CD14-positive monocyte (primary cell): Measurements from ENCODE around the gene CHIA. TPM values are rescaled to one million over a fixed set of nuclear protein-coding genes. Genes with fewer than 3 reads are reported as not detected.

Experiments used
- DNase-seq, 3 donors: peaks; one replicate each; pipeline ENCODE4 v3.0.0-alpha.2; 2011 to 2022
- H2AFZ ChIP-seq: 2 replicates; pipeline ENCODE4 v1.6.0; 2012; ENCODE audit warnings: mild to moderate bottlenecking, low read depth, low read length, inconsistent platforms; ENCODE audit not compliant: insufficient read depth, poor library complexity, severe bottlenecking
- H3K27ac ChIP-seq, 2 donors: 1 replicate in 1 of 2; 2 replicates in 1 of 2; pipeline ENCODE4 v1.5.1; 2012 to 2013; ENCODE audit warnings: low read length in 2 of 2, control low read depth in 1 of 2, inconsistent platforms in 1 of 2, low read depth in 1 of 2, mild to moderate bottlenecking in 1 of 2
- H3K27me3 ChIP-seq, 2 donors: one replicate each; pipeline versions ENCODE4 v1.6.0 to v1.6.1; 2011 to 2013; ENCODE audit warnings: low read length in 2 of 2; ENCODE audit not compliant: control insufficient read depth in 2 of 2, insufficient read depth in 2 of 2
- H3K36me3 ChIP-seq, 2 donors: replicated peaks in 1 of 2; 1 replicate in 1 of 2; 2 replicates in 1 of 2; pipeline versions ENCODE4 v1.5.1 to v1.6.1; 2012 to 2013; ENCODE audit warnings: low read length in 2 of 2, control low read depth in 1 of 2, inconsistent platforms in 1 of 2, mild to moderate bottlenecking in 1 of 2; ENCODE audit not compliant: insufficient read depth in 2 of 2, control insufficient read depth in 1 of 2
- H3K4me1 ChIP-seq, 2 donors: 1 replicate in 1 of 2; 2 replicates in 1 of 2; pipeline versions ENCODE4 v1.5.1 to v1.6.1; 2012 to 2013; ENCODE audit warnings: low read length in 2 of 2, control low read depth in 1 of 2, inconsistent platforms in 1 of 2, mild to moderate bottlenecking in 1 of 2, moderate library complexity in 1 of 2; ENCODE audit not compliant: insufficient read depth in 2 of 2, control insufficient read depth in 1 of 2
- H3K4me2 ChIP-seq: replicated peaks from 2 replicates; pipeline ENCODE3; 2012; ENCODE audit warnings: low read length, moderate library complexity, mild to moderate bottlenecking; ENCODE audit not compliant: poor library complexity, severe bottlenecking; ENCODE audit errors: extremely low read depth
- H3K4me3 ChIP-seq, 3 experiments: fragments of 200-600 bp in 1 of 3; sonication (generic) in 1 of 3; replicated peaks in 1 of 3; 1 replicate in 2 of 3; 2 replicates in 1 of 3; pipeline ENCODE4 v1.5.1; 2011 to 2013; ENCODE audit warnings: low read length in 3 of 3, mild to moderate bottlenecking in 3 of 3, control low read depth in 2 of 3, low read depth in 2 of 3, inconsistent platforms in 1 of 3, moderate library complexity in 1 of 3
- H3K79me2 ChIP-seq: 2 replicates; pipeline ENCODE4 v1.6.0; 2012; ENCODE audit warnings: mild to moderate bottlenecking, control low read depth, inconsistent platforms, low read length, moderate library complexity; ENCODE audit not compliant: insufficient read depth
- H3K9ac ChIP-seq: 2 replicates; pipeline ENCODE4 v1.6.0; 2017; ENCODE audit warnings: low read length, mild to moderate bottlenecking; ENCODE audit not compliant: insufficient read depth, poor library complexity, severe bottlenecking
- H3K9me3 ChIP-seq, 2 donors: replicated peaks in 1 of 2; 1 replicate in 1 of 2; 2 replicates in 1 of 2; pipeline versions ENCODE4 v1.5.1 to v1.6.1; 2012 to 2013; ENCODE audit warnings: low read length in 2 of 2, control low read depth in 1 of 2; ENCODE audit not compliant: control insufficient read depth in 1 of 2, insufficient read depth in 1 of 2
- H4K20me1 ChIP-seq: 2 replicates; pipeline ENCODE4 v1.6.0; 2012; ENCODE audit warnings: mild to moderate bottlenecking, low read length, control low read depth, moderate library complexity; ENCODE audit not compliant: insufficient read depth
- H3K27ac Mint-ChIP-seq, 7 donors: one replicate each; pipeline ENCODE4 v1.8.0; 2020; ENCODE audit warnings: mild to moderate bottlenecking in 7 of 7, mixed read lengths in 7 of 7, moderate library complexity in 6 of 7, inconsistent platforms in 2 of 7
- H3K27me3 Mint-ChIP-seq, 3 donors: one replicate each; pipeline ENCODE4 v1.8.0; 2021 to 2022; ENCODE audit warnings: low read depth in 3 of 3, mild to moderate bottlenecking in 3 of 3, mixed read lengths in 3 of 3, moderate library complexity in 3 of 3, inconsistent platforms in 1 of 3
- H3K36me3 Mint-ChIP-seq, 2 donors: one replicate each; pipeline ENCODE4 v1.8.0; 2020; ENCODE audit warnings: mixed read lengths in 2 of 2, inconsistent platforms in 1 of 2, mild to moderate bottlenecking in 1 of 2
- H3K4me1 Mint-ChIP-seq: one replicate; pipeline ENCODE4 v1.8.0; 2020; ENCODE audit warnings: mild to moderate bottlenecking, mixed read lengths
- H3K4me3 Mint-ChIP-seq, 2 donors: one replicate each; pipeline ENCODE4 v1.8.0; 2020; ENCODE audit warnings: mild to moderate bottlenecking in 2 of 2, mixed read lengths in 2 of 2, moderate library complexity in 1 of 2
- H3K9me3 Mint-ChIP-seq, 7 donors: one replicate each; pipeline ENCODE4 v1.8.0; 2020 to 2022; ENCODE audit warnings: mixed read lengths in 7 of 7, mild to moderate bottlenecking in 6 of 7, moderate library complexity in 6 of 7, inconsistent platforms in 2 of 7
- CTCF ChIP-seq: fragments of 200-600 bp; IDR thresholded peaks from one replicate; pipeline ENCODE4 v1.8.0; 2022; ENCODE audit warnings: antibody characterized with exemption, mild to moderate bottlenecking
- WGBS: methylation state at CpG from one replicate; pipeline ENCODE4 v1.1.5; 2013; ENCODE audit warnings: missing lambda C conversion rate; ENCODE audit not compliant: insufficient coverage; 5-methylcytosine and 5-hydroxymethylcytosine counted together
- intact Hi-C, 2 donors: fragments of 100-400 bp; cut with micrococcal nuclease; formaldehyde crosslinking; loops; one replicate each; pipeline versions ENCODE4 v1.15.0 to v1.15.1; 2023
- polyA plus RNA-seq, 3 donors: library from polyadenylated mRNA; depleted of rRNA in 1 of 3; unstranded in 2 of 3; stranded (reverse) in 1 of 3; fragments of 300-500 nt in 2 of 3; fragments of >200 nt in 1 of 3; fragmentation: Illumina TruSeq in 2 of 3; gene quantifications; 1 replicate in 2 of 3; 2 replicates in 1 of 3; pipeline ENCODE4 v1.2.3, GENCODE V29; 2012 to 2021

CHIA gene
- polyA plus RNA-seq, 3 donors = not detected

- H3K9me3 ChIP-seq = peaks cover 0 to 4% of the 10 kb centered on the region in 2 donors
- H3K36me3 ChIP-seq = no peaks in the 10 kb centered on the region
- intact Hi-C loops = no loop called here
- DNase-seq = no peak
- no peak overlapping the region for H2AFZ ChIP-seq
- peaks cover 4 to 8% (median 6%) of the 10 kb centered on the region in 3 donors for H3K27me3 Mint-ChIP-seq
- H3K79me2 ChIP-seq = no peaks in the 10 kb centered on the region
- H3K27me3 ChIP-seq = no peaks in the 10 kb centered on the region
- 100% methylated on average over 1 of the region's 1 CpG for WGBS
- peaks cover 5 to 11% (median 9%) of the 10 kb centered on the region in 7 donors for H3K9me3 Mint-ChIP-seq
- H3K4me1 Mint-ChIP-seq = no peaks in the 10 kb centered on the region
- H3K9ac ChIP-seq = no peak overlapping the region
- H3K4me3 ChIP-seq = no peak overlapping the region
- no peaks in the 10 kb centered on the region for H4K20me1 ChIP-seq
- H3K36me3 Mint-ChIP-seq = no peaks in the 10 kb centered on the region
- H3K4me1 ChIP-seq = no peaks in the 10 kb centered on the region
- H3K27ac ChIP-seq = no peak overlapping the region
- H3K4me2 ChIP-seq = no peak overlapping the region
- TF ChIP-seq CTCF = no peak
- H3K4me3 Mint-ChIP-seq = no peak overlapping the region
- no peak overlapping the region for H3K27ac Mint-ChIP-seq
These were observed 32.6 kb downstream of the CHIA start for GRCh38 chr1:111323231-111323630.

GRCh38 chr1:111332190-111332589 is 41.5 kb downstream of the CHIA start:
- no peak for TF ChIP-seq CTCF
- 100% methylated on average over 1 of the region's 1 CpG for WGBS
- Histone ChIP-seq H3K36me3 (no peaks in the 10 kb centered on the region), H4K20me1 (no peaks in the 10 kb centered on the region), H3K9me3 (peaks cover 9 to 19% of the 10 kb centered on the region in 2 donors), H3K4me2 (no peak overlapping the region), H3K79me2 (no peaks in the 10 kb centered on the region), H3K9ac (no peak overlapping the region), H3K27me3 (no peaks in the 10 kb centered on the region), H2AFZ (no peak overlapping the region), H3K27ac (no peak overlapping the region), H3K4me1 (peaks cover 0 to 3% of the 10 kb centered on the region in 2 donors), H3K4me3 (no peak overlapping the region)
- Mint-ChIP-seq H3K4me3 (no peak overlapping the region), H3K4me1 (peaks cover 3% of the 10 kb centered on the region), H3K9me3 (peaks cover 20 to 51% (median 30%) of the 10 kb centered on the region in 7 donors), H3K27ac (no peak overlapping the region), H3K36me3 (no peaks in the 10 kb centered on the region), H3K27me3 (peaks cover 2 to 10% (median 6%) of the 10 kb centered on the region in 3 donors)
- intact Hi-C loops = no loop called here
- no peak for DNase-seq
